Smooth muscle cell (in vitro differentiated cells): ENCODE measurements around the gene FBRS. TPM values are rescaled to one million over a fixed set of nuclear protein-coding genes. Genes with fewer than 3 reads are reported as not detected.
"Not testable (repeated sequence)": the region's sequence is repeated elsewhere in the genome, so short reads cannot be mapped to it uniquely, and the experiment has no call there.

Source experiments
- DNase-seq: peaks from one replicate; lab custom pipeline; 2025; ENCODE audit not compliant: unreplicated experiment; lab: John Stamatoyannopoulos, UW
- H2AFZ ChIP-seq: fragments of 200-600 bp; sonication (generic); 2 replicates; pipeline ENCODE4 v1.6.0; 2016; ENCODE audit warnings: antibody characterized with exemption, low read depth, mild to moderate bottlenecking
- H3F3A ChIP-seq: fragments of 200-600 bp; sonication (generic); 2 replicates; pipeline ENCODE4 v1.6.0; 2017; ENCODE audit warnings: antibody characterized with exemption, low read depth
- H3K27ac ChIP-seq: fragments of 200-600 bp; sonication (generic); 2 replicates; pipeline ENCODE4 v1.5.1; 2016; ENCODE audit warnings: low read depth, mild to moderate bottlenecking
- H3K27me3 ChIP-seq: fragments of 200-600 bp; sonication (generic); 2 replicates; pipeline ENCODE4 v1.6.1; 2016; ENCODE audit warnings: low read depth, mild to moderate bottlenecking
- H3K36me3 ChIP-seq: fragments of 200-600 bp; sonication (generic); 2 replicates; pipeline ENCODE4 v1.5.1; 2016; ENCODE audit warnings: low read depth
- H3K4me1 ChIP-seq: fragments of 200-600 bp; sonication (generic); 2 replicates; pipeline ENCODE4 v1.5.1; 2016; ENCODE audit warnings: low read depth
- H3K4me2 ChIP-seq: fragments of 200-600 bp; sonication (generic); 2 replicates; pipeline ENCODE4 v1.6.0; 2016; ENCODE audit warnings: mild to moderate bottlenecking
- H3K4me3 ChIP-seq: fragments of 200-600 bp; sonication (generic); 2 replicates; pipeline ENCODE4 v1.5.1; 2016; ENCODE audit warnings: mild to moderate bottlenecking
- H3K79me2 ChIP-seq: fragments of 200-600 bp; sonication (generic); 2 replicates; pipeline ENCODE4 v1.6.0; 2016; ENCODE audit warnings: low read depth, mild to moderate bottlenecking
- H3K9ac ChIP-seq: fragments of 200-600 bp; sonication (generic); 2 replicates; pipeline ENCODE4 v1.6.0; 2016; ENCODE audit warnings: low read depth
- H3K9me3 ChIP-seq: fragments of 200-600 bp; sonication (generic); replicated peaks from 2 replicates; pipeline ENCODE4 v1.5.1; 2016; ENCODE audit warnings: low read depth
- H4K20me1 ChIP-seq: fragments of 200-600 bp; sonication (generic); 2 replicates; pipeline ENCODE4 v1.6.0; 2016; ENCODE audit warnings: low read depth
- WGBS: methylation state at CpG from one replicate; pipeline ENCODE4 v1.1.7; 2016; ENCODE audit warnings: low lambda C conversion rate; 5-methylcytosine and 5-hydroxymethylcytosine counted together
- polyA plus RNA-seq: library from polyadenylated mRNA; unstranded; fragments of >200 nt; fragmentation: Nextera tagmentation; extraction: Ambion mirVana; gene quantifications from 2 replicates; pipeline ENCODE4 v1.2.1, GENCODE V29; 2016
- total RNA-seq: library from RNA; depleted of rRNA; stranded (reverse); fragments of >200 nt; gene quantifications from 2 replicates; pipeline ENCODE4 v1.2.3, GENCODE V29; 2014
- TF ChIP-seq, protein P1 (sequence below): fragments of 200-600 bp; sonication (generic); IDR thresholded peaks from 2 replicates; pipeline ENCODE4 v1.5.1; 2017; ENCODE audit warnings: borderline replicate concordance, mild to moderate bottlenecking, antibody characterized with exemption; ENCODE audit not compliant: insufficient read depth, poor library complexity, severe bottlenecking

Gene FBRS
- total and polyA plus RNA-seq, 2 experiments from 2014 or later, result 18.3 to 21.9 TPM

DNA sequence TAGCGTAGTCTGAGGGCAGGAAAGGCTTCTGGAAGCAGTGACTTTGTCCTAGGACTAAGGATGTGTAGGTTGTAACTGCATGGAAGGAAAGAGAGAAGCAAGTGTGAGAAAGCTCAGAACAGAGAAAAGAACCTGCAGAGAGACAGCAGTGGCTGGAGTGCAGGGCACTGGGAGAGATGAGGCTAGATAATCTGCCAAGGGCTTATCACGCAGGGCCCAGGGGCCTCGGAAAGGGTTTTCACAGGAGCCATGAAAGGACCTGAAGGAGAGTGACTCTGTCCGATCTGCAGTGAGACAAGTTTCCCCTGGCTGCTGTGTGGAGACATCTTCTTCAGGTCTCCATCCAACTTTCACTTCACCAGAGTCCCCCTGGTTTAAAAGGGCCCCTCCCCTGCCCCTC is 33.7 kb downstream of the FBRS start:
- Histone ChIP-seq H3K9ac (no peak overlapping the region), H3K27me3 (no peaks in the 10 kb centered on the region), H3K4me3 (no peak overlapping the region), H3K4me2 (no peak overlapping the region), H3K79me2 (no peaks in the 10 kb centered on the region), H4K20me1 (no peaks in the 10 kb centered on the region), H3K27ac (no peak overlapping the region), H2AFZ (no peak overlapping the region), H3K36me3 (no peaks in the 10 kb centered on the region), H3K9me3 (no peaks in the 10 kb centered on the region), H3K4me1 (no peaks in the 10 kb centered on the region), H3F3A (no peaks in the 10 kb centered on the region)
- WGBS, result 39% methylated on average over 4 of the region's 4 CpGs
- TF ChIP-seq, protein P1, sequence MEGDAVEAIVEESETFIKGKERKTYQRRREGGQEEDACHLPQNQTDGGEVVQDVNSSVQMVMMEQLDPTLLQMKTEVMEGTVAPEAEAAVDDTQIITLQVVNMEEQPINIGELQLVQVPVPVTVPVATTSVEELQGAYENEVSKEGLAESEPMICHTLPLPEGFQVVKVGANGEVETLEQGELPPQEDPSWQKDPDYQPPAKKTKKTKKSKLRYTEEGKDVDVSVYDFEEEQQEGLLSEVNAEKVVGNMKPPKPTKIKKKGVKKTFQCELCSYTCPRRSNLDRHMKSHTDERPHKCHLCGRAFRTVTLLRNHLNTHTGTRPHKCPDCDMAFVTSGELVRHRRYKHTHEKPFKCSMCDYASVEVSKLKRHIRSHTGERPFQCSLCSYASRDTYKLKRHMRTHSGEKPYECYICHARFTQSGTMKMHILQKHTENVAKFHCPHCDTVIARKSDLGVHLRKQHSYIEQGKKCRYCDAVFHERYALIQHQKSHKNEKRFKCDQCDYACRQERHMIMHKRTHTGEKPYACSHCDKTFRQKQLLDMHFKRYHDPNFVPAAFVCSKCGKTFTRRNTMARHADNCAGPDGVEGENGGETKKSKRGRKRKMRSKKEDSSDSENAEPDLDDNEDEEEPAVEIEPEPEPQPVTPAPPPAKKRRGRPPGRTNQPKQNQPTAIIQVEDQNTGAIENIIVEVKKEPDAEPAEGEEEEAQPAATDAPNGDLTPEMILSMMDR, result no peak
- no peak for DNase-seq

DNA sequence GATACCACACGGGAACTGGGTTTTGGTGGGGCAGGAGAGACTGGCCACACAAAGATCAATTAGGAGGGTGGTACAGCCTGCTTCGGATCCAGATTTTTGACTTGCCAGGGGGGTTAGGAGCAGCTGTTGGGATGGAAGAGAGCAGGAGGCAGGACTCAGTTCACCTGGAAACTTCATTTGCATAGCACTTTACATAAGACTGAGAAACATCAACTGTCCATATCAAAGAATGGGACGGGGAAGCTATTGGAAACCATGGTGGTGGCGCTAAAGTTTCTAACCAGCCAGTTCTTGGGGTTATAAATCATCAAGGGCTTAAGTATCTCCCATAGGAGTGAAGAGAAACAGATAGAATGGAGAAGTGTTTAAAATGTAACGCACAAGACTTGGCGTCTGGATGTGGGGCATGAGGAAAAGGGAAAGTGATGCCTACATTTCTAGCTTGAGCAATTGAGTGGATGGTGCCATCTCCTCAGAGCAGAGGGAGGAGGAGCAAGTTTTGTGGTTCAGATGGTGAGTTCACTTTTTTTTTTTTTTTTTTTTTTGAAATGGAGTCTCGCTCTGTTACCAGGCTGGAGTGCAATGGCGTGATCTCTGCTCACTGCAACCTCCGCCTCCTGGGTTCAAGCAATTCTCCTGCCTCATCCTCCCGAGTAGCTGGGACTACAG is 34.3 kb downstream of the FBRS start:
- WGBS, result 44% methylated on average over 10 of the region's 10 CpGs

DNA sequence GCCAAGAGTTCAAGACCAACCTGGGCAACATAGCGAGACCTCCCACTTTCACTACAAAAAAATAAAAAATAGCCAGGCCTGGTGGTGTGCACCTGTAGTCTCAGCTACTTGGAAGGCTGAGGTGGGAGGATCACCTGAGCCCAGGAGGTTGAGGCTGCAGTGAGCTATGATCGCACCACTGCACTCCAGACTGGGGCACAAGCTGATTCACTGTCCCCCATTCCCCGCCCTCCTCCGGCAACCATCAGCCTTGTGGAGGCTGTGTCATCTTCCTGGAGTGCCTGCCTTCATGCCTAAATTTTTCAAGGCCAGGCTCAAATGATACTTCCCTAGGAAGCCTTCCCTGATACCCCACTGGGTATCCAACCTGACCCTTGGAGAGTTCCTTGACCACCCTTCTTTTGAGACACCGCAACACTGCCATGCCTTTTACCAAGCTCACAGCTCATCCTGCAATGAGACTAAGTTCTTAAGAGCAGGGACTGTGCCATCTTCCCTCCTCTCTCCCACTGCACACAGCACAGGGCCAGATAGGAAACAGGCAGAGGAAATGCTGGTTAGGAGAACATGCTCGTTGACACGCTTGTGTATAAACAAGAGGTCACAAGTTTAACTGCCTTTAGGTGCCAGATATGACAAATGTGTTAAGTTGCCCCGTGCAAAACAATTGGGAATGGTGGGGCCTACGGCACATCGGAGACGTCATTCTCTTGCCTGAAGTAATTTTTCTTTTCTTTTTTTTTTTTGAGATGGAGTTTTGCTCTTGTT is 36.9 kb downstream of the FBRS start:
- no peak overlapping the region for H3K4me2 ChIP-seq
- TF ChIP-seq, protein P1, result no peak
- H3K4me3 ChIP-seq, result no peak overlapping the region
- WGBS, result 93% methylated on average over 11 of the region's 11 CpGs
- no peak overlapping the region for H2AFZ ChIP-seq
- H3K4me1 ChIP-seq, result peaks cover 13% of the 10 kb centered on the region
- H3K36me3 ChIP-seq, result no peaks in the 10 kb centered on the region
- peaks cover 9% of the 10 kb centered on the region for H3F3A ChIP-seq
- DNase-seq, result no peak
- H3K79me2 ChIP-seq, result peaks cover 9% of the 10 kb centered on the region
- no peaks in the 10 kb centered on the region for H3K9me3 ChIP-seq
- H4K20me1 ChIP-seq, result peaks cover 9% of the 10 kb centered on the region
- H3K27me3 ChIP-seq, result no peaks in the 10 kb centered on the region
- H3K9ac ChIP-seq, result no peak overlapping the region
- no peak overlapping the region for H3K27ac ChIP-seq

More for the DNA sequence above, 34.3 kb downstream of the FBRS start:
- no peak overlapping the region for H2AFZ ChIP-seq
- peaks cover 2% of the 10 kb centered on the region for H3K4me1 ChIP-seq
- no peak overlapping the region for H3K4me2 ChIP-seq
- H3K9ac ChIP-seq, result no peak overlapping the region
- TF ChIP-seq, protein P1, result no peak
- no peaks in the 10 kb centered on the region for H3K27me3 ChIP-seq
- H4K20me1 ChIP-seq, result no peaks in the 10 kb centered on the region
- no peaks in the 10 kb centered on the region for H3F3A ChIP-seq
- H3K27ac ChIP-seq, result no peak overlapping the region
- H3K4me3 ChIP-seq, result no peak overlapping the region
- DNase-seq, result no peak
- H3K79me2 ChIP-seq, result no peaks in the 10 kb centered on the region
- no peaks in the 10 kb centered on the region for H3K9me3 ChIP-seq
- no peaks in the 10 kb centered on the region for H3K36me3 ChIP-seq

- WGBS, result 98% methylated on average over 3 of the region's 3 CpGs
- Histone ChIP-seq H3K79me2 (peaks cover 25% of the 10 kb centered on the region), H3K4me1 (peaks cover 19% of the 10 kb centered on the region), H4K20me1 (peaks cover 25% of the 10 kb centered on the region), H3F3A (peaks cover 15% of the 10 kb centered on the region)
- H2AFZ ChIP-seq, H3K36me3 ChIP-seq, H3K9me3 ChIP-seq, H3K4me2 ChIP-seq, DNase-seq, H3K9ac ChIP-seq, H3K27ac ChIP-seq, H3K4me3 ChIP-seq, H3K27me3 ChIP-seq: not testable (repeated sequence)
Measured at GRCh38 chr16:30696646-30697045, 38.4 kb downstream of the FBRS start.
